GM12801 (cell line): Measurements from ENCODE around the gene MYO1E.

Experiments
- TF ChIP-seq, protein P1 (sequence below): IDR thresholded peaks from one replicate; pipeline ENCODE4 v1.5.1; 2011; ENCODE audit warnings: control low read depth; ENCODE audit not compliant: insufficient read length; ENCODE audit errors: extremely low read depth

The MYO1E gene

DNA sequence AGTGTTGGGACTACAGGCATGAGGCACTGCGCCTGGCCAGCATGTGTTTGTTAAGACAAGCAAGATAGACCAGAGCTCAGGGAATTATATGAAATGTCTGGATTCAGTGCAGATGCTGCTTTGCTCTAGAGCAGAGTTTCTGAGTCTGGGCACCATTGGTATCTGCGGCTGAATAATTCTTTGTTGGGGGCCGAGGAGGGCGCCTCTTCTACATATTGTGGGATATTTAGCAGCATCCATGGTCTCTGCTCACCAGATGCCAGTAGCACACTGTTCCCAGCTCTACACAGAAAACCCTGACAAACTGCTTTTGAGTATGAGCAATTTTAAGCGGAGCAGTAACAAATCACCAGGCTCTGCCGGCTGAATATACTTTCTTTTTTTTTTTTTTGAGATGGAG lies 169.7 kb downstream of the MYO1E start:
- TF ChIP-seq, protein P1, sequence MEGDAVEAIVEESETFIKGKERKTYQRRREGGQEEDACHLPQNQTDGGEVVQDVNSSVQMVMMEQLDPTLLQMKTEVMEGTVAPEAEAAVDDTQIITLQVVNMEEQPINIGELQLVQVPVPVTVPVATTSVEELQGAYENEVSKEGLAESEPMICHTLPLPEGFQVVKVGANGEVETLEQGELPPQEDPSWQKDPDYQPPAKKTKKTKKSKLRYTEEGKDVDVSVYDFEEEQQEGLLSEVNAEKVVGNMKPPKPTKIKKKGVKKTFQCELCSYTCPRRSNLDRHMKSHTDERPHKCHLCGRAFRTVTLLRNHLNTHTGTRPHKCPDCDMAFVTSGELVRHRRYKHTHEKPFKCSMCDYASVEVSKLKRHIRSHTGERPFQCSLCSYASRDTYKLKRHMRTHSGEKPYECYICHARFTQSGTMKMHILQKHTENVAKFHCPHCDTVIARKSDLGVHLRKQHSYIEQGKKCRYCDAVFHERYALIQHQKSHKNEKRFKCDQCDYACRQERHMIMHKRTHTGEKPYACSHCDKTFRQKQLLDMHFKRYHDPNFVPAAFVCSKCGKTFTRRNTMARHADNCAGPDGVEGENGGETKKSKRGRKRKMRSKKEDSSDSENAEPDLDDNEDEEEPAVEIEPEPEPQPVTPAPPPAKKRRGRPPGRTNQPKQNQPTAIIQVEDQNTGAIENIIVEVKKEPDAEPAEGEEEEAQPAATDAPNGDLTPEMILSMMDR: no peak

DNA sequence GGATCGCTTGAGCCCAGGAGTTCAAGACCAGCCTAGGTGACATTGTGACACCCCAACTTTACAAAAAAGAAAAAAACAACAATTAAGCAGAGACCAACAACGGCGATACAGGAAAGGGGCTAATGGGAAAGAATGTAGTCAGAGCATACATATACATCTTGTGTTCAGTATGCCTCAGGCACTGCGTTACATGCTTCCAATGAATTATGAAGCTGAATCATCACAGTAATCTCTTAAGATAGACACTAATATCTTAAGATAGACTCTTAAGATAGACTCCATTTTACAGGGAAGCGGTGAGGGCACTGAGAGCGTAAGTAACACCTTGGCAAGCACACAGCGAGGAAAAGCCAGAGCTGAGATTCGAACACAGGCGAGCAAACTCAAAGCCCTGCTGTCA lies 172.1 kb downstream of the MYO1E start:
- TF ChIP-seq, protein P1: no peak

DNA sequence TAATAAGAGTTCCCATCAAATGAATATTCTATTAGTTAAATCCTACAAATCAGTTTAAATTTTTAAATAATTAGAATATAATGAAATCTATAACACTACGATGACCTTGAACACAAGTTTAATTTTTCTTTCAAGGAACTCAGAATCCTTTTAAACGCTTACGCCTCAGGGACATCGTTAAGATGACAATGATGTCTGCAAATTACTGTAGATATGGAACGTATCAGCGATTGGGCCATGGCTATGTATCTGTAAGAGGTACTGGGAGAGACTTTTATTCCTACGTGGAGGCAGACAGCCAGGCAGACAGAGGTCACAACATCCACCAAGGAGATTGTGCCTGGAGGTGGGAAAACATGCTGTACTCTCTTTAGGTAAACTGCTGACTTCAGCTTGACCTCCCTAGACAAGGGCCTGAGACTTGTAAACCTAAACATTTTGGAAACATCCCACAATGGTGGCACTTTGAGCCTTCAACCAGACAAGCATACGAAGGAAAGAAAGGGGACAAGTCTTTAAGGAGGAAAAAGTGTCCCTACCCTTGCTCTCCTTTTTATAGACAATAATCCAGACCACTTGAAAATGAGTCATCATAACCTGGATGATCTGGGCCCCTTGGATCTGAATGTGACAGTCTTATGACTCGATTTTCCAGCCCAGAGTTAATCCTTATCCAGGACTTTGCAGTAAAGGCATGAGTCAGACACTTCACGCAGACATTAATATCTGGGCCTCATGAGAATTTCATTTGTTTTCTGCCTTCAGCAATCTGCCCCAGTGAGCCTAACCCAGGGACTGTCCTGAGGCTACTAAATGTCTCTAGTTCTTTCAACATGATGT lies 172.8 kb downstream of the MYO1E start:
- TF ChIP-seq, protein P1: no peak

DNA sequence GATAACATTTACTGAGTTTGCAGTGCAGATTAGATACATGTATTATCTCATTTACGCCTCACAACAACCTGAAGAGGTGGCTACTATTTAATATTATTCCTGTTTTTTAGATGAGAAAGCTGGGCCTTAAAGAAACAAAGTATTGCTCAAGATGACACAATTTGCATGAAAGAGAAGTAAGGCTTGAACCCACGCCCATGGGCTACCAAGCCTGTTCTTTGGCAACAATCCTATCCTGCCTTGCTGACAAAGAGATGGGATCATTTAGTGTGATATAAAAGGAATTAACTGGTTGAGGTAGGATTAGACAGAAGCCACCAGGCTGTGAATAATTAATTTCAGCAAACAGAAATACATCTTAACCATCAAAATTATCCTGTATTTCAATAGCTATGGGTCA lies 175.2 kb downstream of the MYO1E start:
- TF ChIP-seq, protein P1: no peak

DNA sequence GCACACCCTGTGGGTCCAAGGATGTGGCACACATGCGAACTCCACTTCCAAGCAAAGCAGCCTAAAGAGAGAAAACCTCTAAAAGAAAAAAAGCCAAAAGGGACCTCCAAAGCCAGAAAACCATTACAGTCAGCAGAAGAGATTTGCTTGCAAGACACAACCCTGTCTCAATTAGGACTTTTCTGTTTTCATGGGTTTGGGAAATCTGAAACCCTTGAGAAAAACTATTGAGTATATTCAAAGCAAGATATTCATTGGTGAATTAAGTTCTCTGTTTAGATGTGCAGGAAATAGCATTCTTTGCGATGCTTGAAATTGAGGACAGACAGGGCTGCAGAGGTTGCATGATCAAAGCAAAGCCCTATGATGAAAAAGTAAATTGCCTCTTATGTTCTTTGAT lies 176.3 kb downstream of the MYO1E start:
- TF ChIP-seq, protein P1: no peak

DNA sequence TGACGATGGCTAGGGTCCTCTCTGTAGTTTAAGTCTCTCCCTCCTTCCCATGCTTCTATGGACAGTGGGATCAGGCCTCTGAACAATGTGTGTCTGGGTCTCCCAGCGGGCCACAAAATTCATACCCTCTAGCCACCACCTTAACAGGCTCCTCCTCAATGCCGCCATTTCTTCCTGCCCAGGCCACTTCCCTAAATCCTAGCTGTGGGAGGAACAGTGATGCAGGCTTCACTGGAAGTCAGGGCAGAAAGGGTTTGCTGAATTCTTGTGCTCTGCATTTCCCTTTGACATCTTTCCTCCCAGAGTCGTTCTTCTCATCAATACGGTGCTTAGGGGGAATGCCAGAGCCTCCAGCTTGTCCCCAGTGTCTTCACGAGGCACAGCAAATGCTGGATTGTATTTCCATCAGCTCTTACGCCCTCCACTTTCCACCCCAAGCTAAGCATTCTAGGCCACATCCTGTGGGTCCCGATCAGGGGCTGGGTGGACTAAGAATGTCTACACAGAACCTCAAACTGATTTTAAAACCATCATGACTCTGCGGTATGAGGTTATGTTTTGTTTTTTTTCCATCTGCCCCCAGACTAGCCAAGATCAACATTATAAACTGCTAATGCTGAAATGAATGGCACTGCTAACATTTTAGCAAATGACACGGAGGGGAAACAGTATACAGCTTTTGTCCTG lies 177.9 kb downstream of the MYO1E start:
- TF ChIP-seq, protein P1: no peak

DNA sequence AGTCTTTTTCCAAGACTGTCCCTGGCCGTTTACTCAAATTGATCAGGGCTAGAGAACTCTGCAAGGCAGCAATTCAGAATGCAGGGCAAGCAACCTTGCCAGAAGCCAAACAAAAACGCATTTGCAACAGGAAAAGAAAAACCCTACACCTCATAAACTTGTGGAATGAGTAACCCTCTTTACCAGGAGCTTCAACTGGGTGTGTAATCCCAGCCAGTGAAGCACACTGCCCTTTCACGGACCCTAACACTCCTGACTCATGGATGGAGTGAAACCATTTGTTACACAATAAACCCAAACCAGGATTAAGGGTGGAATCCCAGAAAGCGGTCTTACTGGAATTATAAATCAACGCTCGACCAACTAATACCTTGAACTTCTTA lies 180.8 kb downstream of the MYO1E start:
- TF ChIP-seq, protein P1: no peak
